ENCODE results near the gene GKN1.

GKN1 gene

DNA sequence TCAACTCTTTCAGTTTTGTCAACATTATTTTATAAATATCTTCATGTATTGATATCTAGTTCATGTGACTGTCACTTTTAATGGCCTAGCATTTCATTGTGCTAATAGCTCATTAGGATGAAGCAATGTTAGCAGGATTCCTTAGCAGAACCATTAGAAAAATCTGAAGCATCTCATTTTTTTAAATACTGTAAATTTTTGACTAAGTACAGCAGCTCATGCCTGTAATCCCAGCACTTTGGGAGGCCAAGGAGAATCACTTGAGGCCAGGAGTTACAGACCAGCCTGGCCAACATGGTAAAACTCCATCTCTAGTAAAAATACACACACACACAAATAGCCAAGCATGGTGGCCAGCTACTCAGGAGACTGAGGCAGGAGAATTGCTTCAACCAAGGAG is 23.0 kb downstream of the GKN1 start:
- no peak for DNase-seq (ENCODE audit: low read depth)
- H3K4me3 ChIP-seq (ENCODE audit: low read length): no peak overlapping the region
- TF ChIP-seq, protein P1, sequence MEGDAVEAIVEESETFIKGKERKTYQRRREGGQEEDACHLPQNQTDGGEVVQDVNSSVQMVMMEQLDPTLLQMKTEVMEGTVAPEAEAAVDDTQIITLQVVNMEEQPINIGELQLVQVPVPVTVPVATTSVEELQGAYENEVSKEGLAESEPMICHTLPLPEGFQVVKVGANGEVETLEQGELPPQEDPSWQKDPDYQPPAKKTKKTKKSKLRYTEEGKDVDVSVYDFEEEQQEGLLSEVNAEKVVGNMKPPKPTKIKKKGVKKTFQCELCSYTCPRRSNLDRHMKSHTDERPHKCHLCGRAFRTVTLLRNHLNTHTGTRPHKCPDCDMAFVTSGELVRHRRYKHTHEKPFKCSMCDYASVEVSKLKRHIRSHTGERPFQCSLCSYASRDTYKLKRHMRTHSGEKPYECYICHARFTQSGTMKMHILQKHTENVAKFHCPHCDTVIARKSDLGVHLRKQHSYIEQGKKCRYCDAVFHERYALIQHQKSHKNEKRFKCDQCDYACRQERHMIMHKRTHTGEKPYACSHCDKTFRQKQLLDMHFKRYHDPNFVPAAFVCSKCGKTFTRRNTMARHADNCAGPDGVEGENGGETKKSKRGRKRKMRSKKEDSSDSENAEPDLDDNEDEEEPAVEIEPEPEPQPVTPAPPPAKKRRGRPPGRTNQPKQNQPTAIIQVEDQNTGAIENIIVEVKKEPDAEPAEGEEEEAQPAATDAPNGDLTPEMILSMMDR (IDR thresholded peaks at IDR 0.05; ENCODE audit: insufficient read depth, low read depth, low read length, missing control alignments): no peak

DNA sequence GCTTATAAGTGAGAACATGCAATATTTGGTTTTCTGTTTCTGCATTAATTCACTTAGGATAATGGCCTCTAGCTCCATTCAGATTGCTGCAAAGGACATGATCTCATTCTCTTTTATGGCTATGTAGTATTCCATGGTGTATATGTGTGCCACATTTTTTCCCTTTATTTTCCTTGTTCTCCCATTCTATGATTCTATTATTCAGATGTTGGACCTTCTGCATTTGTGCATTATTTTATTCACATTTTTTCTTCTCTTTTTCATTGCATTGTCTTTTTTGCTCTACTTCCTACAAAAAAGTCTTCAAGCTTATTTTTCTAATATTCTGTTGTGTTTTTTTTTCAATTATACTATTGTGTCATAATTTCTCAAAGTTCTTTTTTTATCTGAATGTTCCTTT is 27.4 kb downstream of the GKN1 start:
- DNase-seq (ENCODE audit: low read depth): no peak
- no peak overlapping the region for H3K4me3 ChIP-seq (ENCODE audit: low read length)
- TF ChIP-seq, protein P1 (IDR thresholded peaks at IDR 0.05; ENCODE audit: insufficient read depth, low read depth, low read length, missing control alignments): no peak

DNA sequence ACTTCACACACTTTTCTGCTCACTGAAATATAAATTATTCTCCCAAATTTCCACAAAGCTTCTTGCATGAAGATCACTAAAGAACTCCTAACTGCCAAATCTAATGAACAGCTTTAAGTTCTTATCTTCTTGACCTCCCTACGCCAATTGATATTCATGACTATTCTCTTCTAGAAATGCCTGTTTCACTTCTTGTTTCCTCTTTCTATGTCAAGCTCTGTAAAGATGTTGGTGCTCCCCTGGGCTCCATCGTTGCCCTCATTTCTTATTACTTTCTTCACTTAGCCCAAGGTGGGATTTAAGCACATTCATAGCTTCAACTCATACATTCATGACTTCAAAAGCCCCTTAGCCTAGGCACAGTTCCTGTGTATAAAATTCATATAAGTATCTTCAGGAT is 29.3 kb downstream of the GKN1 start:
- TF ChIP-seq, protein P1 (IDR thresholded peaks at IDR 0.05; ENCODE audit: insufficient read depth, low read depth, low read length, missing control alignments): no peak
- DNase-seq (ENCODE audit: low read depth): no peak
- H3K4me3 ChIP-seq (ENCODE audit: low read length): no peak overlapping the region

DNA sequence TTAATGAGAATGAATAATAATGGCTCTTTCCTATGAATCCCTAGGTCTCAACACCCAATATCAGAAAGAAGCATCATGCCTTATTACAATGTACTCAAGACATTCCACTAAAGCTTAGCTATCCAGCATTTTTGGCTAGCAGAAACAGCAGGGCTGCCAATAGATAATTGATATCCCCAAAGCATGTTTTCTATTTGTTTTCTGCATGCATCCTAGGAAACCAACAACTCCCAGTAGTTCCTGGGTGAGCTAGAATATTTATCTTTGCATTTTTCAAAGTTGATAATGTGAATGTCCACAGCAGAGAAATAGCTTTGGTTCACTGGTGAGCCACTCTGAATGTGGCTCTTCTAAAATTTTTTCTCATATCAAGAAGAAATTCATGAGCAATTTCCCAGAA is 32.7 kb downstream of the GKN1 start:
- no peak overlapping the region for H3K4me3 ChIP-seq (ENCODE audit: low read length)
- no peak for DNase-seq (ENCODE audit: low read depth)
- TF ChIP-seq, protein P1 (IDR thresholded peaks at IDR 0.05; ENCODE audit: insufficient read depth, low read depth, low read length, missing control alignments): no peak

DNA sequence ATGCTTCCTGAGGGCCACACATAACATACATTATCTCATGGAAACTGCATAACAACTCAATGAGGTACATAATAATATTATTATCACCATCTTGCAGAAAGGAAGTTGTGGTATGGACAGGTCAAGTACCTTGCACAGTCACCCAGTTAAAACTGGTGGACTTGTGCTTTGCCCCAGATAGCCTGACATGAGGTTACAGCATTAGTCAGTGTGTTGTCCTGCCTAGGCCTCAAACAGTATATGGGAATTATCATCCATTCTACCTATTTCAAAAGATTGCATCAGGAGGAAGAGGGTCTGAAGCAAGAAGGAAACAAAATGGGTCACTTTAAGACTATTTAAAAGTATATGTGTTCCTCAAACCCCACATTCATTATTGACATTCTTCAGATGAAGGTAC is 33.2 kb downstream of the GKN1 start:
- TF ChIP-seq, protein P1 (IDR thresholded peaks at IDR 0.05; ENCODE audit: insufficient read depth, low read depth, low read length, missing control alignments): no peak
- no peak overlapping the region for H3K4me3 ChIP-seq (ENCODE audit: low read length)
- DNase-seq (ENCODE audit: low read depth): no peak

DNA sequence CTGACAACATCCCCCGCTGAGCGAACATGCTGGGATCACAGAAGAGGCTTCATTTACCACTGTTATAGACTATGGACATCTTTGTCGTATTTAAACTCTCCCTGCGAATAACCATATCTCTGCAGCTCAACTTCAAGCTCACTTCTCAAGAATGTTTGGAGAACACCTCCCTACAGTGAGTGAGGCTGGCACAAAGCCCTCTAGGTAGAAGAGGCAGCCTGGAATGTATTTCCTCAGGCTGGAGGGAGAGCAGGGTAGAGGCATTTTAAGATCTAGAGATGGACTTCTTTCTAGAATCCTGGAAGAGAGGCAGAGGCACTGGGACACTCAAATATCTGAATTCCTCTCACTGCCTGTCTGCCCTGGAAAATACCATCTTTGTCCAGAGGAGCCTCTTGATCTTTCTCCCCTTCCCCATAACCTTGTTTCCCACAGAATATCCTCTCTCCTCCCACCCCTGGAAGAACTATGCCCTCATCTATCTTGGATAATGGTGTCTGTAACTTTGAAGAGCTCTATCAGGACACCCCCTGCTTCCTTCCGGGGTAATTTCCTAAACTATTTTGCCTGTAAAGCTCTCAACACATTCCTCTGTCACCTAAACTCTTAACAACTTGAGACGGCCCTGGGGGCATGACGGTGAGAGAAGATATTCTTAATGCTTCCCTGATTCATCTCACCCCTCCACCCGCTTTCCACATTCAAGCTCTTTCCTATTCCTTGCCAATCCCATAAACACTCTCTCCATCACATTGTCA is 36.2 kb downstream of the GKN1 start:
- no peak for DNase-seq (ENCODE audit: low read depth)
- no peak overlapping the region for H3K4me3 ChIP-seq (ENCODE audit: low read length)
- TF ChIP-seq, protein P1 (IDR thresholded peaks at IDR 0.05; ENCODE audit: insufficient read depth, low read depth, low read length, missing control alignments): no peak

DNA sequence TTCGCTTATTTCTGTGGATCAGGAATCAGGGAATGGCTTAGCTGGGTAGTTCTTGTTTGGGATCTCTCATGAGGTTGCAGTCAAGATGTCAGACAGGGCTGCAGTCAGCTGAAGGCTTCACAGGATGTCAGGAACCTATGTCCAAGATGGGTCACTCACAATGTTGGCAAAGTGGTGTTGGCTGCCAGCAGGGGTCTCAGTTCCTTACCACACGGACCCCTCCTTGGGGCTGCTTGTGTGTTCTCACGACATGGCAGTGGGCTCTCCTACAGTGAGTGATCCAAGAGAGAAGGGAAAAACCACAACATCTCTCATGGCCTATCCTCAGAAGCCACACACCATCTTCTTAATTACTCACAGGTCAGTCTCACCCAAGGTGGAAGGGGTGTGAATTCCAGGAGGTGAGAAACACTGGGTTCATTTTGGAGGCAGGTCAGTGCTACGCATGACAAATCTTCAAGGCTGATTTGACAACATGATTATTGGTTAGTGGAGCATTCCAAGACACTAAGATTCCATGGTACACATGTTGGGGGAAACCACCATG is 37.2 kb downstream of the GKN1 start:
- no peak for DNase-seq (ENCODE audit: low read depth)
- H3K4me3 ChIP-seq (ENCODE audit: low read length): no peak overlapping the region
- TF ChIP-seq, protein P1 (IDR thresholded peaks at IDR 0.05; ENCODE audit: insufficient read depth, low read depth, low read length, missing control alignments): no peak
